ENCODE measurements around the gene TUB. TPM values are rescaled to one million over a fixed set of nuclear protein-coding genes. Genes with fewer than 3 reads are reported as not detected.

The TUB gene
- total RNA-seq, 2 experiments from 2014 or later, result not detected

DNA sequence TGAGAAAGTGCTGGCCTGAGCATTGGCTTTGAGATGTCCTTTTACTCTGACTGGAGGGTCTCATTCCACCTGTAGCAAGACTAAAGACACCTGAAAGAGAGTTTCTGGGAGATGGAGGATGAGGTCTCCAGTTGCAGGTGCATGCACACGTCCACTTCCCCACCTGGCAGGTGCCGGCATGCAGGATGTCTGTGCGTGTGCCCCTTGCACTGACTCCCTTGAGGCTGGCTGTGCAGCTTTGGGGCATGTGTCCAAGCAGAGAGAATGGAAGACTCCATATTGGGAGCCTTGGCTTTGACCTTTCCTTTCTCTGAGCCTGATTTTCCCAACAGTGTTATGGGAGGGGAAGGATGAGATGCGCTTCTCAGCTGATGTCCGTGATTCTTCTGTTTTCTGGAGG lies 44.0 kb upstream of the TUB start:
- ChIA-PET POLR2A (no interaction called here), CTCF (interaction anchor here (6.8 kb wide), 1 partner anchor 61 kb away, joined by 93 read pairs; no protein-coding TSS in a partner anchor)
- H3K4me3 Mint-ChIP-seq, result no peak overlapping the region
- peaks cover 2% of the 10 kb centered on the region for H3K4me1 Mint-ChIP-seq (ENCODE audit: low read depth)
- H3K27ac Mint-ChIP-seq, result no peak overlapping the region
- DNase-seq, result peak; percentile 1
- ATAC-seq, result no peak
- H3K9me3 Mint-ChIP-seq (ENCODE audit: insufficient read depth), result no peaks in the 10 kb centered on the region
- H3K27me3 Mint-ChIP-seq (ENCODE audit: low read depth), result peaks cover 7% of the 10 kb centered on the region
- H3K36me3 Mint-ChIP-seq (ENCODE audit: low read depth), result no peaks in the 10 kb centered on the region

DNA sequence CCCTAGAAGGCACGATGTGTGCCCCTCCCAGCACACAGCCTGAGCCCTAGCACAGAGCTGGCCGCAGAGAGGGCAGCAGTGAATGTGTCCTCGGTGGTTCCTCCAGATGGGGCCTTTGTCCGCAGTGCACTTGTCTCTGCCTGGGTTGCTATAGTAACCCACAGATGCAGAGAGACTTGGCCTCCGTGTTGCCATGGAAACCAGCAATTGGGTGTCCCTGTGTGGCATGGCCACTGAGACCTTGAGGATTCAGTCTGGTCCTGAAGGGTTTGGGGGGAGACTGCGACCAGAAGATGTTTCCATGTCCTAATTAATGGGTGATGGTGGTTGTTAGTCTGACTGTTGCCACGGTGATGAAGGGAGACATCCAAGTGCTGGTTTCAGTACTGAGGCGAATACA lies 42.6 kb upstream of the TUB start:
- CTCF ChIA-PET, result interaction anchor here (1.8 kb wide), 1 partner anchor 61 kb away, joined by 5 read pairs; no protein-coding TSS in a partner anchor
- Mint-ChIP-seq H3K4me1 (ENCODE audit: low read depth) (no peaks in the 10 kb centered on the region), H3K9me3 (ENCODE audit: insufficient read depth) (no peaks in the 10 kb centered on the region), H3K27me3 (ENCODE audit: low read depth) (peaks cover 8% of the 10 kb centered on the region), H3K36me3 (ENCODE audit: low read depth) (no peaks in the 10 kb centered on the region), H3K27ac (no peak overlapping the region), H3K4me3 (no peak overlapping the region)
- ATAC-seq, result no peak
- POLR2A ChIA-PET, result no interaction called here
- no peak for DNase-seq

DNA sequence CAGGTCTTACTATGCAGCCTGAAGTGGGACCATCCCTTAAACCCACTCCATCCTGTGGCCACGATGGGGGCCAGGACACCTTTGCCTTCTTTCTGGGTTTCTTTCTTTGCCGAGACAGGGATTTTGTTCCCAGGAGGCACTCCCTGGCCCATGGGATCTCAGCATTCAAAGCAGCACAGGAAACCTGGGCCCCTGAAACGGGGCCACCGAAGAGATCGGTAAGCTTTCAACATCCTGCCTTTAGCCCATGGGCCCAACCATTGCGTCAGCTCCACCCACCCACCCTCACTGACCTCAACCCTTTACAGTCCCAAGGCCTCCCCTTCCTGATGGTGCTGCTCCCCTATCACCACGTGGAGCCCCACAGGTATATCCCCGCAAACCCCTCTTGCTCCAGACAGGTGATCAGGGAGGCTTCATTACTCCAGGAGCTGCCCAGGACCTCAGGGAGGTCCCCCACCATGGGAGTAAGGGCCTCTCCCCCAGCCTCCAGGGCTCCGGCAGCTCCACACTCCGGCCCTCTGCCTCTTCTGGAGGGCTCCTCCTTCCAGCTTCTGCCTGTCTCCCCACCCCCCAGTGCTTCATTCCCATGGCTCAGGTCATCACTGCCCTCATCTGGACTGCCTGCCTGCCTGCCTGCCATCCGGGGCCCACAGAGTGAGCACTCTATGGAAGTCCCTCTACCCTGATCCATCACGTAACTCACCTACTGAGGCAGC lies 42.0 kb upstream of the TUB start:
- H3K36me3 Mint-ChIP-seq (ENCODE audit: low read depth), result no peaks in the 10 kb centered on the region
- POLR2A ChIA-PET, result no interaction called here
- no peak for ATAC-seq
- H3K4me3 Mint-ChIP-seq, result no peak overlapping the region
- no peaks in the 10 kb centered on the region for H3K4me1 Mint-ChIP-seq (ENCODE audit: low read depth)
- CTCF ChIA-PET, result interaction anchor here (1.8 kb wide), 1 partner anchor 60 kb away, joined by 5 read pairs; no protein-coding TSS in a partner anchor
- H3K27me3 Mint-ChIP-seq (ENCODE audit: low read depth), result peaks cover 11% of the 10 kb centered on the region
- DNase-seq, result no peak
- no peak overlapping the region for H3K27ac Mint-ChIP-seq
- H3K9me3 Mint-ChIP-seq (ENCODE audit: insufficient read depth), result no peaks in the 10 kb centered on the region

DNA sequence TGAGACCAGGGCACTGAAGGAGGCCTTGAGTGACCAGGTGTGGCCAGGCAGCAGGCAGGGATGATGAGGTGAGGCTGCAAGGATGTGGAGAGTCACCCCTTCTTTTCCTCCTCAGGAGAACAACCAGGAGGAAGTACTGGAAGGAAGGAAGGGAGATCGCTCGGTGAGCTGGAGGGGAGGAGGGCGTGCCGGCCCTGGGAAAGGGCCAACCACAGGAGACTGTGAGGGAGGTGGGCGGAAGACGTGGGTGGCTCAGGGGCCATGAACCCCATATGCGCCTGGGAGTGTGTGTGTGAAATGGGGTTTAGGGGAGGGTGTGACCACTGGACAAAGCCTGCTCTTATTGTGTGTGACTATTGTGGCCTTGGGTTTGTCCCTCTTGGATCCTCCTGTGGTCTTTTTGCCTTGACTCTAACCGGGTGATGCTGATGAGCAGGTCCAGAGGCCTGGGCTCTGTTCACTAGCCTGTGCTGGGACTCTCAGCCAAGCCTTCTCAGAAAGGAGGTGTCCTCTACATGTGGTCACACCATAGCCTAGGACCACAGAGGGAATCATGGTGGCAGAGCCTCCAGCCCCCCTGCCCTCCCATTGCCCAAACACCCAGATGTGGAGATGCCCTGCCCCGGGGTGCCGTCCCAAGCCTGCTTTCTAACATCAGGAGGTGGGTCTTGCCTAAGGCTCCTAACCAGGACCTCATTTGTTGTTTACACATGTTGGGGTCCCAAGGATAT lies 41.3 kb upstream of the TUB start:
- ATAC-seq (no peak), DNase-seq (no peak)
- Mint-ChIP-seq H3K27me3 (ENCODE audit: low read depth) (peaks cover 13% of the 10 kb centered on the region), H3K4me1 (ENCODE audit: low read depth) (no peaks in the 10 kb centered on the region), H3K36me3 (ENCODE audit: low read depth) (no peaks in the 10 kb centered on the region), H3K9me3 (ENCODE audit: insufficient read depth) (no peaks in the 10 kb centered on the region), H3K4me3 (no peak overlapping the region), H3K27ac (no peak overlapping the region)
- ChIA-PET CTCF (no interaction called here), POLR2A (no interaction called here)

DNA sequence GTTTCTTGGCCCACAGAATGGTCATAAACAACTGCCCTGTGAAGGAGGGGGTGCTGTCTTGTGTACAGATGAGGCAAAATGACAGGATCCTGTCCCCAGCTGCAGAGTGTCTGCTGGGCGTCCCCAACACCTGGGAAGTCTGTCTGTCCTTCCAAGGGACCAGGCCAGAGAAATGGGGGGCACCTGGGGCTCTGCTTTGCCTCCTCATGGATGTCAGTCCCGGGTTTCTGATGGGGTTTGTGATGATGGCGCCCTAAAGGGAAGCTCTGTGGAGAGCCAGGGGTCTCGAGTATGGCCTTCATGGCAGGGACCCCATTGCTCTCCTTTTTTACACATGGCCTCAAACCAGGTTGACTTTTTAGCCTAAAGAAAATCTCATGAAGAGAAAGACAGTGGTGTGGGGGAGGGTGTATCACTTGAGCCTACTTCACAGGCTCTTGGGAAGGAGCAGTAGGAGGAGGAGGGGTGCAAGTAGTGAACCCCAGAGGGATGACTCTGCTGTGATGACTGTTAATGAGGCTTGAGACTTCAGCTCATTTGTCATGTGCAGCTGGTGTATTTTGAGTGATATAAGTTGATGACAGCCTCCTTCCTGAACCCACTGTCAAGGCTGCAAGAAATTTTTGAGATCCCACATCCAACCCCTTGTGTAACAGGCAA lies 40.6 kb upstream of the TUB start:
- Mint-ChIP-seq H3K4me1 (ENCODE audit: low read depth) (no peaks in the 10 kb centered on the region), H3K9me3 (ENCODE audit: insufficient read depth) (no peaks in the 10 kb centered on the region), H3K27ac (no peak overlapping the region), H3K36me3 (ENCODE audit: low read depth) (no peaks in the 10 kb centered on the region), H3K27me3 (ENCODE audit: low read depth) (peaks cover 13% of the 10 kb centered on the region), H3K4me3 (no peak overlapping the region)
- ChIA-PET POLR2A (no interaction called here), CTCF (no interaction called here)
- DNase-seq, result no peak
- ATAC-seq, result no peak

DNA sequence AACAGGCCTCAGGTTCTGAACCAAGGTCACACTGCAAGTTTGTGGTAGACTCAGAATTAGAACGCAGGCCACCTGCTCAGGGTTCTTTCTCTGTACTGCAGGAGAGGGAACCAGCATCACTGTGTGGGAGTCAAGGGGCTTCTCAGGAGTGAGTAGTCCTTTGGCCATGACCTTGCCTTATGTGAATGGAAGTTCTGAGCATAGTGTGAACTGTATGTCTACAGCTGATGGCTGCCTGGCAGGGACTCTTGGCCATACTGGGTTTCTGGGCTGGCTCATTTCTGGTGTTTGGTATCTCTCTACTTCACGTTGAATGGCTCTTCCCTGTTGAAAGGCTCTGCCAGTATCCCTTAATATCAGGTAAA lies 40.1 kb upstream of the TUB start:
- ATAC-seq, result no peak
- no peak overlapping the region for H3K4me3 Mint-ChIP-seq
- CTCF ChIA-PET, result no interaction called here
- no peaks in the 10 kb centered on the region for H3K9me3 Mint-ChIP-seq (ENCODE audit: insufficient read depth)
- POLR2A ChIA-PET, result no interaction called here
- no peak for DNase-seq
- H3K27me3 Mint-ChIP-seq (ENCODE audit: low read depth), result peaks cover 15% of the 10 kb centered on the region
- H3K4me1 Mint-ChIP-seq (ENCODE audit: low read depth), result no peaks in the 10 kb centered on the region
- no peak overlapping the region for H3K27ac Mint-ChIP-seq
- no peaks in the 10 kb centered on the region for H3K36me3 Mint-ChIP-seq (ENCODE audit: low read depth)

DNA sequence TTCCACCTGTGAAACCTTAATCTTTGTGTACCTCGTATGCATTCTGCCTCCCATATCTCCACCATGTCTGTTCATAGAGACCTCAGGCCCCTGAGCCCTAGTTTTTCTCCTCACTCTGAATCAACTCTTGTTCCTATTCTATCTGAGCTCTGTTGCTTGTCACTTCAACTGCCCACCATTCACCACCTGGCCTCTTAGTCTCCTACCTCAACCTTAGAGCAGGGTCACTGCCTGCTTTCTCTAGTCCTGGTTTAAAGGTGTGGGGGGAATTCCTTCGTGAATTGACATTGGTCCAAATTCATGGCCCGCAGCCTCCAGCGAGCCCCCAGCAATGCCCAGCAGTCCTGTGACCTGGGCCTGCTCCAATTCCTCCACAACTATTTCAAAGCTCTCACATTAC lies 39.4 kb upstream of the TUB start:
- ChIA-PET CTCF (no interaction called here), POLR2A (no interaction called here)
- ATAC-seq, result no peak
- Mint-ChIP-seq H3K27me3 (ENCODE audit: low read depth) (peaks cover 20% of the 10 kb centered on the region), H3K4me1 (ENCODE audit: low read depth) (no peaks in the 10 kb centered on the region), H3K9me3 (ENCODE audit: insufficient read depth) (no peaks in the 10 kb centered on the region), H3K4me3 (no peak overlapping the region), H3K36me3 (ENCODE audit: low read depth) (no peaks in the 10 kb centered on the region), H3K27ac (no peak overlapping the region)
- DNase-seq, result no peak

DNA sequence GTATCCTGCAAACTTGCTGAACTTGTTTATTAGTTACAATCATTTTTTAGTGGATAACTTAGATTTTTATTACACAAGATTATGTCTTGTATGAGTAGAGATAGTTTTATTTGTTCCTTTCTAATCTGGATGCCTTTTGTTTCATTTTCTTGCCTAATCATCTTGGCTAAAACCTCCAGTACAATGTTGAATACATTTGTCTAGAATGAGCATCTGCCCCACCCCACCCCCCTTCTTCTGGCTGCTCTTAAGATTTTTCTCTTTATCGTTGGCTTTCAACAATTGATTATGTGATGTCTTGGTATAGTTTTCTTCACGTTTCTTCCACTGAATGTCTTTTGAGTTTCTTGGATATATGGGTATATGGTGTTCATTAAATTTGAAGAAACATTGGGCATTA lies 37.3 kb upstream of the TUB start:
- no peaks in the 10 kb centered on the region for H3K36me3 Mint-ChIP-seq (ENCODE audit: low read depth)
- no peak overlapping the region for H3K4me3 Mint-ChIP-seq
- CTCF ChIA-PET, result interaction anchor here (1.0 to 1.3 kb wide), 2 partner anchors 37 to 55 kb away, joined by 3 read pairs; no protein-coding TSS in a partner anchor
- no peaks in the 10 kb centered on the region for H3K9me3 Mint-ChIP-seq (ENCODE audit: insufficient read depth)
- POLR2A ChIA-PET, result no interaction called here
- no peak for ATAC-seq
- no peak for DNase-seq
- H3K27ac Mint-ChIP-seq, result no peak overlapping the region
- peaks cover 22% of the 10 kb centered on the region for H3K27me3 Mint-ChIP-seq (ENCODE audit: low read depth)
- H3K4me1 Mint-ChIP-seq (ENCODE audit: low read depth), result no peaks in the 10 kb centered on the region

DNA sequence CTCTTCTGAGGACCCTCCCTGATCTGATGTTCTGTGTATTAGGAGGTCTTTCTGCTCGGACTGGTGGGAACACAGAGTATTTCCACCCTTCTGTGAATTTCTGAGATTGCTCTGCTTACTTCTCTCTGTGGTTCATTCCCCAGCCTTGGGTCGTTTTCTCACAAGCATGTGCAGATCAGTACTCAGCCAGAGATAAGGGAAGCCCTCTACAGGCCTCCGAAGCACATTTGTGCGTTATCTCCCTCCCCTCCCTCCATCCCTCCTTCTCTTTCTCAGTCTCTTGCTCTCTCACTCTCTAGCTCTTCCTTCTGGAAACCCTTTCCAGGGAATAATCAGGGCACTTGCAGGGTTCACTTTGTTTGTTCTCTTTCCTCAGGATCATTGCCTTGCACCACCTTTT lies 35.2 kb upstream of the TUB start:
- CTCF ChIA-PET, result no interaction called here
- Mint-ChIP-seq H3K4me3 (no peak overlapping the region), H3K27ac (no peak overlapping the region), H3K9me3 (ENCODE audit: insufficient read depth) (no peaks in the 10 kb centered on the region), H3K36me3 (ENCODE audit: low read depth) (no peaks in the 10 kb centered on the region), H3K4me1 (ENCODE audit: low read depth) (no peaks in the 10 kb centered on the region), H3K27me3 (ENCODE audit: low read depth) (peaks cover 31% of the 10 kb centered on the region)
- ATAC-seq, result no peak
- DNase-seq, result no peak
- POLR2A ChIA-PET, result no interaction called here

DNA sequence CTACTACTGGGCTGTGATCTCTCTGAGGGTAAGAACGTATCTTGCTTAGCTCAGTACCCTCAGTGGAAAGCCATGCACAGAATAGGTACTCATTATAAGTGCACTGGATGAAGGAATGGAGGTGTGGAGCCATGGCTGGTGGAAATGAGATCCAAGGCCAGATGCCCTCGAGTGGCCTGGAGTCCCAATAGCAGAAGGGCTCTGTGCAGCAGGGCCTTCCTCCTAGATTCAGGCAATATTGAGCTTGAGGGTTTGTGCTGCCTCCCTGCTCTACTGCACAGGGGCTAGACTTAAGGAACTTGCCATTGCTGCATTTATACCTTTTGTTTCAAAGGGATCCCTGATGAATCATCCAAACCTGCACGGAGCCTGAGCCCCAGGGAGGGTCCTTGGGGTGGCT lies 33.6 kb upstream of the TUB start:
- CTCF ChIA-PET, result interaction anchor here (1.1 to 2.7 kb wide), 2 partner anchors 14 to 52 kb away, joined by 3 to 8 read pairs; no protein-coding TSS in a partner anchor
- Mint-ChIP-seq H3K27ac (no peak overlapping the region), H3K4me3 (no peak overlapping the region), H3K4me1 (ENCODE audit: low read depth) (no peaks in the 10 kb centered on the region), H3K27me3 (ENCODE audit: low read depth) (peaks cover 33% of the 10 kb centered on the region), H3K36me3 (ENCODE audit: low read depth) (no peaks in the 10 kb centered on the region), H3K9me3 (ENCODE audit: insufficient read depth) (no peaks in the 10 kb centered on the region)
- POLR2A ChIA-PET, result no interaction called here
- no peak for DNase-seq
- no peak for ATAC-seq

DNA sequence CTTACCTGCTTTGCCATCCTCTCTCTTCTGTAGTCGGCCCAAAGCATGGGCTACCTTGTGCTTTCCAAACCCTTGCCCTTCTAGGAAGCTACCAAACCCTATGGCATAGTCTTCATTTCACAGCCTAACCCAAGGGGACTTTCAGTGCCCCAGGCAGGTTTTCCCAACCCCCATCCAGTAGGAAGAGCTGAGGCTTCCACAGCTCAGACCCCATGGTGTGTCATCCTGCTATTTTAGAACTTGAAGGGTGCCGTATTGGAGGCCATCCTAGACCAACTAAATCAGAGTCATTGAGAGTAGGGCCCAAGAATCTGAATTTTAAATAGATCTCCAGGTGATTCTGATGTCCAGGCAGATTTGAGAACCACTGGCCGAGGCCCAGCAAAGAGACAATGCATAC lies 31.9 kb upstream of the TUB start:
- POLR2A ChIA-PET, result no interaction called here
- peaks cover 28% of the 10 kb centered on the region for H3K27me3 Mint-ChIP-seq (ENCODE audit: low read depth)

More for the DNA sequence above, 31.9 kb upstream of the TUB start:
- DNase-seq, result peak; percentile 9
- Mint-ChIP-seq H3K27ac (no peak overlapping the region), H3K4me3 (no peak overlapping the region), H3K9me3 (ENCODE audit: insufficient read depth) (no peaks in the 10 kb centered on the region), H3K36me3 (ENCODE audit: low read depth) (no peaks in the 10 kb centered on the region), H3K4me1 (ENCODE audit: low read depth) (no peaks in the 10 kb centered on the region)
- CTCF ChIA-PET, result interaction anchor here (2.7 kb wide), 1 partner anchor 50 kb away, joined by 8 read pairs; no protein-coding TSS in a partner anchor
- ATAC-seq, result no peak
